Nephron (organoid): ENCODE measurements around the gene TLE7.
A peak's percentile ranks its signal among the peaks of the same experiment; 100 is the strongest.

ENCODE experiments used
- H3K27ac Mint-ChIP-seq, 3 experiments: 2 replicates each; pipeline ENCODE4 v1.8.0; 2020; ENCODE audit warnings: mixed read lengths in 3 of 3, mild to moderate bottlenecking in 2 of 3, moderate library complexity in 1 of 3
- H3K27me3 Mint-ChIP-seq: 2 replicates; pipeline ENCODE4 v1.8.0; 2021; ENCODE audit warnings: low read depth, mild to moderate bottlenecking, moderate library complexity, mixed read lengths
- H3K36me3 Mint-ChIP-seq: 2 replicates; pipeline ENCODE4 v1.8.0; 2020; ENCODE audit warnings: low read depth, mixed read lengths
- H3K4me1 Mint-ChIP-seq: 2 replicates; pipeline ENCODE4 v1.8.0; 2020; ENCODE audit warnings: mixed read lengths
- H3K4me3 Mint-ChIP-seq, 3 experiments: 2 replicates each; pipeline ENCODE4 v1.8.0; 2020; ENCODE audit warnings: mild to moderate bottlenecking in 3 of 3, mixed read lengths in 3 of 3, moderate library complexity in 2 of 3
- H3K9me3 Mint-ChIP-seq: 2 replicates; pipeline ENCODE4 v1.8.0; 2020; ENCODE audit warnings: mixed read lengths
- TF ChIP-seq, protein P1 (sequence below), 3 experiments: fragments of 200-600 bp; sonication (generic); IDR thresholded peaks; one replicate each; pipeline ENCODE4 v1.5.0; 2021; ENCODE audit warnings: antibody characterized with exemption in 3 of 3; ENCODE audit not compliant: unreplicated experiment in 3 of 3

Gene TLE7

DNA sequence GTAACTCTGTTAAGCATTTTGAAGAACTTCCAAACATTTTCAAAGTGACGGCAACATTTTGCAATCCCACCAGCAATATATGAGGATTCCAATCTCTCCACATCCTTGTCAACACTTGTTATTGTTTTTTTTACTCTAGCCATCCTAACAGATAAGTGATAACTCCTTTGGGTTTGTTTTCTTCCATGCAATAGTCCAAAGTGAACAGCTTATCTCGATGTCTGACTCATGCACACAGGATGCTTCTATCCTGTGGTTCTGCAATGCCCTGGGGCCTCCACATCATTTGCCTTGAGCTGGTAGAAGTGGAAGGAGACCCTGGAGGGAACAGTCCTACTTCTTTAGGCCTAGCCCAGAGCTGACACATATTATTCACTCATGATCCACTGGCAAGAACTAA, 13.0 kb downstream of the TLE7 start:
- TF ChIP-seq, protein P1, sequence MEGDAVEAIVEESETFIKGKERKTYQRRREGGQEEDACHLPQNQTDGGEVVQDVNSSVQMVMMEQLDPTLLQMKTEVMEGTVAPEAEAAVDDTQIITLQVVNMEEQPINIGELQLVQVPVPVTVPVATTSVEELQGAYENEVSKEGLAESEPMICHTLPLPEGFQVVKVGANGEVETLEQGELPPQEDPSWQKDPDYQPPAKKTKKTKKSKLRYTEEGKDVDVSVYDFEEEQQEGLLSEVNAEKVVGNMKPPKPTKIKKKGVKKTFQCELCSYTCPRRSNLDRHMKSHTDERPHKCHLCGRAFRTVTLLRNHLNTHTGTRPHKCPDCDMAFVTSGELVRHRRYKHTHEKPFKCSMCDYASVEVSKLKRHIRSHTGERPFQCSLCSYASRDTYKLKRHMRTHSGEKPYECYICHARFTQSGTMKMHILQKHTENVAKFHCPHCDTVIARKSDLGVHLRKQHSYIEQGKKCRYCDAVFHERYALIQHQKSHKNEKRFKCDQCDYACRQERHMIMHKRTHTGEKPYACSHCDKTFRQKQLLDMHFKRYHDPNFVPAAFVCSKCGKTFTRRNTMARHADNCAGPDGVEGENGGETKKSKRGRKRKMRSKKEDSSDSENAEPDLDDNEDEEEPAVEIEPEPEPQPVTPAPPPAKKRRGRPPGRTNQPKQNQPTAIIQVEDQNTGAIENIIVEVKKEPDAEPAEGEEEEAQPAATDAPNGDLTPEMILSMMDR (IDR thresholded peaks at IDR 0.05; ENCODE audit: unreplicated experiment in 3 of 3) = no peak
- Mint-ChIP-seq H3K27me3 (peaks cover 70% of the 10 kb centered on the region), H3K4me1 (no peaks in the 10 kb centered on the region), H3K36me3 (no peaks in the 10 kb centered on the region), H3K9me3 (peaks cover 11% of the 10 kb centered on the region), H3K27ac (no peak overlapping the region), H3K4me3 (no peak overlapping the region)

DNA sequence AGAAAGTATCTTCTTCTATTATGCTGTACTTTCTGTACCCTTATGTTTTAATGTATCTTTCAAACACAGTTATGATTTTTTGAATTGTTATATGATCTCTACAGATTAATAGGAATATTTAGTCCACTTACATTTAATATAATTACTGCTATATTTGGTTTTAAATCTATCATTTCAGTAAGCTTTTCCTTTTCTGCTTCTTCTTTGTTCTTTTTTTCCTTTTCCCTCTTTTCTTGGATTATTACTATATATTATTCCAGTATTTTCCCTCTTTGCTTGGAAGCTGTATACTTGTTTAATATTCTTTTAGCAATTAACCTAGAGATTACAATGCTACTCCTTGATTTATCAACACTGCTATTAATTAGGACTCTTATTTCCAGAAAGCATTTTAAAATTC, 13.5 kb downstream of the TLE7 start:
- H3K36me3 Mint-ChIP-seq = no peaks in the 10 kb centered on the region
- H3K27me3 Mint-ChIP-seq = peaks cover 69% of the 10 kb centered on the region
- peaks cover 11% of the 10 kb centered on the region for H3K9me3 Mint-ChIP-seq
- no peak overlapping the region for H3K4me3 Mint-ChIP-seq
- TF ChIP-seq, protein P1 (IDR thresholded peaks at IDR 0.05; ENCODE audit: unreplicated experiment in 3 of 3) = no peak
- no peak overlapping the region for H3K27ac Mint-ChIP-seq
- no peaks in the 10 kb centered on the region for H3K4me1 Mint-ChIP-seq

DNA sequence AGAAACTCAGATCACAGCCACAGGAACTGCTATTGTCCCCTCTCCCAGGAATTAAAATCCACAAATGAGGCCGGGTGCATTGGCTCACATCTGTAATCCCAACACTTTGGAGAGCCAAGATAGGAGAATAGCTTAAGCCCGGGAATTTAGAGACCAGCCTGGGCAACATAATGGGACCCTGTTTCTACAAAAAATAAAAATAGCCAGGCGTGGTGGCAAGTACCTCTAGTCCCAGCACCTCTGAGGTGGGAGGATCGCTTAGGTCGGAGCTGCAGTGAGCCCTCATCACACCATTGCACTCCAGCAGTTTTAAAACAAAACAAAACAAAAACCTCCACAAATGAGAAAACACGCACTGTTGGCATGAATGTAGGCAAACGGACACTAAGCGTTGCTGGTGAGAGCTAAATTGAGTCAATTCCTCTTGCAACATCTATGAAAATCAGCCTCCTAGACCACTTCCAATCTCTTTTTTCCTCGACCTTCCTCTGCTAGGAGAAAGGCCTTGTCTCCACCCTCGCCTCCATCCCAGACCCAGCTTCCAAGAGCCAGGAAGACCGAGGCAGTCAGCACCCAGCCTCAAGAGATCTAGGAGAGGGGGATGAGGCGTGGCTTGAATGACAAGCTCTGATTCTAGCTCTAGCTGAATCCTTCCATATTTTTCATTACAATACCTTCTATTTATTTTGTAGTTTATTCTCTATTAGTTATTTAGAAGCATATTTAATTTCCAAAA, 14.8 kb downstream of the TLE7 start:
- H3K4me3 Mint-ChIP-seq = peak overlapping the region; percentile 25 to 78 (median 74)
- TF ChIP-seq, protein P1 (IDR thresholded peaks at IDR 0.05; ENCODE audit: unreplicated experiment in 3 of 3) = no peak
- no peaks in the 10 kb centered on the region for H3K4me1 Mint-ChIP-seq
- no peak overlapping the region for H3K27ac Mint-ChIP-seq
- peaks cover 73% of the 10 kb centered on the region for H3K27me3 Mint-ChIP-seq
- no peaks in the 10 kb centered on the region for H3K36me3 Mint-ChIP-seq
- H3K9me3 Mint-ChIP-seq = peaks cover 11% of the 10 kb centered on the region

DNA sequence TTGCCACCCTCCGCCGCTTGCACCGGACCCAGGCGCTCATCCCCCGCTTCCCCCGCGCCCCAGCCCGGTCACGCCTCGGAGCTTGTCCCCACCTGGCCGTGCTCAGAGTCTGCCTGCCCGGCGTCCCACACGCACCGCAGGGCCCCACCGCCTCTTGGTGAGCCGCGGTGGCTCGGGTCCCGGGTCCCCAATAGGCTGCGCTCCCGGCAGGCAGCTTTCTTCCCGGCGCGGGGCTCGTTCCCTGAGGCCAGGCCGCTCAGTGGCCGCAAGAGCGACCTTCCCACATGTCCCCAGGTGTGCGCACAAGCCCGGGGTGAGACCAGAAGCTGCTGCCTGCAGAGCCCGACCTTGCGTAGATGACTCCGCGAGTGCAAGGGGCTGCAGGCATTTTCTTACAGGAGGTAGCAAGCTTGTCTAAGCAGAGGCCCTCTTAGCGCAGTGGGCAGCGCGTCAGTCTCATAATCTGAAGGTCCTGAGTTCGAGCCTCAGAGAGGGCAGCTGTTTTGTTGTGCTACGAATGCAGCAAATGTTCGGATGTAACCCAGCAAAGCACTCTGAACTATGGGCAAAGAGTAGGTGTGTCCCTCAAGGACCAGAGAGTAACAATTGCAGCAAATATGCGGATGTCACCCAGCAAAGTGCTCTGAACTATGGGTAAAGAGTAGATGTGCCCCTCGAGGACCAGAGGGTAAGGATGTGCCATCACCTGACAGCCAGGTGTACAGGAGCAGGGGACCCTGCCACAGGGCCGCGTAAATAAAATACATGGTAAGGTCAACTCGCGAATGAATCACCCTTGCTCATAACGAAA, 15.6 kb downstream of the TLE7 start:
- H3K9me3 Mint-ChIP-seq = peaks cover 11% of the 10 kb centered on the region
- H3K36me3 Mint-ChIP-seq = no peaks in the 10 kb centered on the region
- H3K27me3 Mint-ChIP-seq = peaks cover 73% of the 10 kb centered on the region
- H3K4me1 Mint-ChIP-seq = no peaks in the 10 kb centered on the region
- no peak overlapping the region for H3K27ac Mint-ChIP-seq
- peak overlapping the region; percentile 74 to 78 (median 74) for H3K4me3 Mint-ChIP-seq
- TF ChIP-seq, protein P1 (IDR thresholded peaks at IDR 0.05; ENCODE audit: unreplicated experiment in 3 of 3) = no peak

DNA sequence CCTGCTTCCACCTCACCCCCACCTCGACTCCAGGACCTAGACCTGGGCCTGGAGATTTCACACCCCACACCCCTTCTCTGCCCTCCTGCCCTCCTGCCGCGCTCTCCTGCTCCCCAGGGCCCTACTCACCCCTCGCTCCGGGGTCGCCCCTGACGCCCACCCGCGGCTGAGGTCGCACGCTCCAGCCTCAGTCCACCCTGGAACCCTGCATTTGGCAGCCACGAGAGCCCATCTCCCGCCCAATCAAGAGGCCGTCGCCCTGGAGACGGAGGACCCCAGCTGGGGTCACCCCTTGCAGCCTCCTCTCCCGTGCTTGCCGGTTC, 16.1 kb downstream of the TLE7 start:
- Mint-ChIP-seq H3K27ac (no peak overlapping the region), H3K4me3 (peak overlapping the region in 2 of 3 experiments; percentile 47 to 78), H3K27me3 (peaks cover 70% of the 10 kb centered on the region), H3K36me3 (no peaks in the 10 kb centered on the region), H3K4me1 (no peaks in the 10 kb centered on the region), H3K9me3 (peaks cover 11% of the 10 kb centered on the region)
- TF ChIP-seq, protein P1 (IDR thresholded peaks at IDR 0.05; ENCODE audit: unreplicated experiment in 3 of 3) = no peak
